GM19455 (cell line): ENCODE measurements around the gene VPS26C.
"Not testable (repeated sequence)": the region's sequence is repeated elsewhere in the genome, so short reads cannot be mapped to it uniquely, and the experiment has no call there.

Source experiments
- ATAC-seq: cut with Tn5 transposase; IDR thresholded peaks from one replicate; pipeline ENCODE4 v1.9.1; 2021; ENCODE audit not compliant: unreplicated experiment

The VPS26C gene

GRCh38 chr21:37267269-37268185 is at the start of gene VPS26C:
VPS26C (minus strand) TSS chr21:37267334; CDS start chr21:37267294, 40 bp downstream.
- peak; percentile 93 for ATAC-seq

GRCh38 chr21:37316072-37316471 is 48.9 kb upstream of the VPS26C start:
- ATAC-seq: not testable (repeated sequence)

- ATAC-seq: no peak
Observed at GRCh38 chr21:37300114-37300751, 33.1 kb upstream of the VPS26C start.

GRCh38 chr21:37297364-37297763 is 30.2 kb upstream of the VPS26C start:
- ATAC-seq: no peak

GRCh38 chr21:37294679-37295078 is 27.5 kb upstream of the VPS26C start:
- ATAC-seq: no peak

GRCh38 chr21:37292941-37293340 is 25.8 kb upstream of the VPS26C start:
- ATAC-seq: no peak

GRCh38 chr21:37292041-37292440 is 24.9 kb upstream of the VPS26C start:
- no peak for ATAC-seq

GRCh38 chr21:37283191-37283710 is 16.1 kb upstream of the VPS26C start:
- ATAC-seq: not testable (repeated sequence)

- not testable (repeated sequence) for ATAC-seq
Observed at GRCh38 chr21:37282602-37283001, 15.5 kb upstream of the VPS26C start.

- ATAC-seq: no peak
Observed at GRCh38 chr21:37281993-37282392, 14.9 kb upstream of the VPS26C start.

GRCh38 chr21:37281579-37281978 is 14.4 kb upstream of the VPS26C start:
- ATAC-seq: no peak

GRCh38 chr21:37279271-37279670 is 12.1 kb upstream of the VPS26C start:
- ATAC-seq: not testable (repeated sequence)

GRCh38 chr21:37278199-37278598 is 11.1 kb upstream of the VPS26C start:
- no peak for ATAC-seq

- no peak for ATAC-seq
Observed at GRCh38 chr21:37276377-37276776, 9.2 kb upstream of the VPS26C start.

- ATAC-seq: no peak
Observed at GRCh38 chr21:37273911-37274690, 7.0 kb upstream of the VPS26C start.

GRCh38 chr21:37273440-37273839 is 6.3 kb upstream of the VPS26C start:
- ATAC-seq: no peak

- ATAC-seq: no peak
Observed at GRCh38 chr21:37272897-37273296, 5.8 kb upstream of the VPS26C start.

GRCh38 chr21:37270576-37271365 is 3.6 kb upstream of the VPS26C start:
- ATAC-seq: no peak

- no peak for ATAC-seq
Observed at GRCh38 chr21:37269481-37269880, 2.3 kb upstream of the VPS26C start.

GRCh38 chr21:37268186-37268503 is 1.0 kb upstream of the VPS26C start:
- ATAC-seq: no peak
